Stimulated activated CD4-positive, alpha-beta T cell treated with anti-CD3 and anti-CD28 coated beads, TNF-alpha, amount 100 ng/mL, for 48 hours (primary cell): ENCODE measurements around the gene RASGRP4.
A peak's percentile ranks its signal among the peaks of the same experiment; 100 is the strongest.

ENCODE experiments used
- DNase-seq, 3 donors: peaks; one replicate each; pipeline ENCODE4 v3.0.0-alpha.2; 2020; ENCODE audit warnings: low read depth in 3 of 3

RASGRP4 gene

GRCh38 chr19:38445362-38445761 is 19.3 kb upstream of the RASGRP4 start:
- no peak for DNase-seq

GRCh38 chr19:38444026-38444425 is 18.0 kb upstream of the RASGRP4 start:
- DNase-seq, result no peak

GRCh38 chr19:38443458-38443999 is 17.5 kb upstream of the RASGRP4 start:
- DNase-seq, result no peak

- DNase-seq, result no peak
Observed at GRCh38 chr19:38442736-38443135, 16.7 kb upstream of the RASGRP4 start.

DNA sequence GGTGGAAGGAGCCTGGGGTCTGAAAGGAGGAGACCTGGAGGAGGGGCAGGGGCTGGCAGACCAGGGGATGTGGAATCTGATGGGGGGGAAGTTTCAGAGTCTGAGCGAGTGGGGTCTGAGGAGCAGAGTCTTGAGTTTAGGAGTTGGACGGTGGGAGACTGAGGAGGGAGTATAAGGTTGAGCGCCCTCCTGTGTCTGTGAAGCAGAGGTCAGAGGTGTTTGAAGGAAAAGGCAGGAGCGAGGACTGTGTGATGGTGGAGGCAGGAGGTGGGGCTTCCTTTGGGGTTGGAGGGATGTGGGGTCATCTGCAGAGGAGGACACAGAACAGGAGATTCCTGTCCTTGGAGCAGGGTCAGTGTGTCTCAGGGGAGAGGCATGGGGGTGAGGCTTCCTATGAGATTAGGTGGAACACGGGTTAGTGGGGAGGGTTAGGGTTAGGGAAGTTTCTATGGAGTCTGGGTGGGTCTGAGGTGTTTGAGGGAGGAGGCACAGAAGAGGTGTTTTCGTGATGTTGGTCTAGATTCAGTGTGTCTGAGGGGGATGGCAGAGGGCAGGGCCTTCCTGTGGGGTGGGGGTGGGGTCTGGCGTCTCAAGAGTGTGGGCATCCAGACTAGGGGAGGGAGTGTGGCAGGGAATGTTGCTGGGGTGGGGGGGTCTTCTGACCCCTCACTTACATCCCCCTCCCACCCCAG is 15.8 kb upstream of the RASGRP4 start:
- DNase-seq, result no peak

DNA sequence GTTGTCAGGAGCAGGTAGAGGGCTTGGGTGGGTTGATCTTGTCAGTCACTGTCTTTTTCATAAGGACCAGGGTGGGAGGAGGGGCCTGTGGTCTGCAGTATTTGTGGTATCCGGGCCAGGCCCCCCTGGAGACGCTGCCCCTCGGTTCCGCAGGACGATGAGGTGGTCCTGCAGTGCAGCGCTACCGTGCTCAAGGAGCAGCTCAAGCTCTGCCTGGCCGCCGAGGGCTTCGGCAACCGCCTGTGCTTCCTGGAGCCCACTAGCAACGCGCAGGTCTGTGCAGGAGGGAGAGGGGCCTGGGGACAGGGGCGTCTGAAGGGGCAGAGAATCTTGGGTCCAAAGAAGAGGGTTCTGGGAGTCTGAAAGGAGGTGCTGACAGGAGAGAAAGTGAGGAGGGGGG is 14.6 kb upstream of the RASGRP4 start:
- no peak for DNase-seq

- DNase-seq, result no peak
Observed at GRCh38 chr19:38437917-38438316, 11.9 kb upstream of the RASGRP4 start.

GRCh38 chr19:38437295-38437694 is 11.3 kb upstream of the RASGRP4 start:
- no peak for DNase-seq

GRCh38 chr19:38434549-38435051 is 8.6 kb upstream of the RASGRP4 start:
- no peak for DNase-seq

DNA sequence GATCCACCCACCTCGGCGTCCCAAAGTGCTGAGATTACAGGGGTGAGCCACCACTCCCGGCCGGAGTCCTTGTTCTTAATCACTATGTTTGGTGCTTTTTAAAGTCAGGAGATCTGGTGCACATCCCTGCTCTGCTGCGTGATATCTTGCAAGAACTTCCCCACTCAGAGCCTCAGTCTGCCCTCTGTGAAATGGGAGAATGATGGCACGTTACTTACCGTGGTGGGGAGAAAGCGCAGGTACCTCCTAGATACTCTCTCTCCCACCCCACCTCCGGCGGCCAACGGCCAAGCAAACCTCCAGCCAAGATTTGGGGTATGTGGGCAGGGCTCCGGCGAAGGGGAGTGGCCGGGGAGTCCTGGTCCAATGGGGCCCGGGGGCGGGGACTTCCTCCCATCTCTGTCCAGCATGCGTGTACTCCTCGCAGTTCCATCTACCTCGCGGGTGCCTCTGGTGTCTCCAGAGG is 7.3 kb upstream of the RASGRP4 start, which contains the start of gene RYR1:
Gene RYR1 (plus strand): TSS at position 424 of the 466 bp plus-strand sequence. CDS start 139 bp downstream, outside the sequence.
- peak in 2 of 3 donors; percentile 37 to 57 for DNase-seq

DNA sequence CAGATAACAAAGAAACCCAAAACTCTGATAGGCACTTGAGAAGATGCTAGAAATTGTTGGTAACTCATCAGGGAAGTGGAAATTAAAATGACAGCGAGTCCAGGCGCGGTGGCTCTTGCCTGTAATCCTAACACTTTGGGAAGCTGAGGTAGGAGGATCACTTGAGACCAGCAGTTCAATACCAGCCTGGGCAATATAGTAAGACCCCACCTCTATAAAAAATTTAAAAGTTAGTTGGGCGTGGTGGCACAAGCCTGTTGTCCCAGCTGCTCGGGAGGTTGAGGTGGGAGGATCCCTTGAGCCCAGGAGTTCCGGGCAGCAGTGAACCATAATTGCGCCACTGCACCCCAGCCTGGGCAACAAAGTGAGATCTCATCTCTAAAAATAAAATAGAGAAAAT is 4.9 kb upstream of the RASGRP4 start:
- no peak for DNase-seq

DNA sequence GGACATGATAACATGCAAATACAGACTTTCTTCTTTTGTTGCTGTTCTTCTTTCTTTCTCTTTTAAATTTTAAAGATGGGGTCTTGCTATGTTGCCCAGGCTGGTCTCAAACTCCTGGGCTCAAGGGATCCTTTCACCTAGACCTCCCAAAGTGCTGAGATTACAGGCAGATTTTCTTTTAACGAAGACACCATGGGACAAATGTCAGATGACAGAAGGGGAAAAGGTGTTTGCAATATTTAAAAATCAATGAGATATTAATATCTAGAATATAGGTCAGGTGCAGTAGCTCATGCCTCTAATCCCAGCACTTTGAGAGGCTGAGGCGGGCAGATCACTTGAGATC is 3.8 kb upstream of the RASGRP4 start:
- no peak for DNase-seq

- DNase-seq, result peak in 2 of 3 donors; percentile 36 to 44
Observed at GRCh38 chr19:38429055-38429810, 3.2 kb upstream of the RASGRP4 start.

GRCh38 chr19:38427035-38427677 is 1.1 kb upstream of the RASGRP4 start:
- DNase-seq, result peak in 2 of 3 donors; percentile 45 to 57

DNA sequence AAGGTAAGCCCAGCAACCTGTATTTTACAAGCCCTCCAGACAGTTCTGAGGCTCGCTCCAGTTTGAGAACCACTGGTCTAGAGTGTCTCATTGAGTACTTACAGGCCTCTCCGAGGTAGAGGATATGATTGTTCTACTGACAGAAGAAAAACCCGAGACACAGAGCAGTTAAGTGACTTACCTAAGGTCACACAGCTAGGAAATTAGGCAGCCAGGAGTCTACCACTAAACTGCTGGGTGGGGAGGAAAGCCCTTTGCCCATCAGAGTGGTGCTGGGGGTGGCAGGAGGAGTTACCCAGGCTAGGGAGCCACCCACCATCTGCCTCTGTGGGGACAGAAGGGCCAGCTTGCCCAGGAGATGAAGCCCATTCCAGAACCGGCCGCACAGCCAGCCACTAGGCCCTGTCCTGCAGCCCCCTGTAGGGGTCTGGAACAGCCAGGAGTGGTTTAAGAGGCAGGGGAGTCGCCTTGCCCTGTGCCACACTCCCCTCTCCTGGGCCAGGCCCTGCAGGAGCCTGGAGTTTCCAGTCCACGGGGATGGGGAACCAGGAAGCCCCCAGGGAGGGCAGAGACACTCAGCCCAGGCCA is 703 bp downstream of the RASGRP4 start:
- DNase-seq, result no peak

- DNase-seq, result no peak
Observed at GRCh38 chr19:38424272-38424671, 1.7 kb downstream of the RASGRP4 start.

DNA sequence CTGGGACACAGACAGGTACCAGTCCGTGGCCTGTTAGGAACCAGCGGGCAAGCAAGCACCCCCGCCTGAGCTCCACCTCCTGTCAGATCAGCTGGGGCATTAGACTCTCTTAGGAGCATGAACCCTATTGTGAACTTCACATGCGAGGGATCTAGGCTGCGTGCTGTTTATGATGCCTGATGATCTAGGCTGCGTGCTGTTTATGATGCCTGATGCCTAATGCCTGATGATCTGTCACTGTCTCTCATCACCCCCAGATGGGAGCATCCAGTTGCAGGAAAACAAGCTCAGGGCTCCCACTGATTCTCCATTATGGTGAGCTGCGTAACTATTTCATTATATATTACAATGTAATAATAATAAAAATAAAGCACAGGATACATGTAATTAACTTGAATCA is 3.6 kb downstream of the RASGRP4 start:
- no peak for DNase-seq

DNA sequence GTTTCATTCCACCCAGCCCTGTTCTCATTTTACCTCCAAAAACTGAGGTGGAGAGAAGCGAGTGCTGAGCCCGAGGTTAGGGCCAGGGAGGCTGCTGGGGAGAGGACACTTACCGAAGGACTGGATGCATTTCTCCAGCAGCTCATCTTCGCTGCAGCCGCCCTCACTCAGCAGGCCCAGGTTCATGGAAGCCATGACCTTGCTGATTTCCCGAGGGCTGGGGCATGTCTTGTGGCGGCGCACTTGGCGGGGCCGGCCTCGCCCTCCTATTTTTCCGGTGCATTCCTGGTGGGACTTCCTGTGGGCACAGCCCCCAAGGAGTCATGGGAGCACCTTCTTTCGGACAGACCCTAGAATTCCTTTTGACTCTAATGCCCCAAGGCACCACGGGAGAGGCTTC is 4.2 kb downstream of the RASGRP4 start:
- no peak for DNase-seq

GRCh38 chr19:38420935-38421334 is 5.1 kb downstream of the RASGRP4 start:
- DNase-seq, result no peak

GRCh38 chr19:38417544-38418506 is 8.2 kb downstream of the RASGRP4 start:
- peak; percentile 42 to 64 (median 43) for DNase-seq

GRCh38 chr19:38417146-38417543 is 8.9 kb downstream of the RASGRP4 start:
- no peak for DNase-seq
